SK-N-MC (cell line): ENCODE data around the gene AMBRA1.

Source experiments
- EZH2 ChIP-seq: fragments of 200-600 bp; sonication (generic); IDR thresholded peaks from one replicate; pipeline ENCODE4 v1.6.1; 2017; ENCODE audit warnings: antibody characterized with exemption
- FOXP2 ChIP-seq: optimal IDR thresholded peaks from 2 replicates; pipeline ENCODE3; 2011; ENCODE audit warnings: mild to moderate bottlenecking, moderate library complexity; ENCODE audit not compliant: insufficient read depth; ENCODE audit errors: extremely low read length, control extremely low read depth
- POLR2AphosphoS5 ChIP-seq: IDR thresholded peaks from 2 replicates; pipeline ENCODE4 v1.6.1; 2012; ENCODE audit warnings: mild to moderate bottlenecking, low read depth, low read length, borderline replicate concordance

GRCh38 chr11:46471943-46472661 is 121.7 kb downstream of the AMBRA1 start:
- TF ChIP-seq EZH2 (no peak), POLR2AphosphoS5 (no peak), FOXP2 (no peak)
